Measurements from ENCODE around the gene ARHGAP28.

ARHGAP28 gene

GRCh38 chr18:6732952-6733351 is 3.4 kb downstream of the ARHGAP28 start:
- no peak for DNase-seq

GRCh38 chr18:6733758-6734157 is 4.2 kb downstream of the ARHGAP28 start:
- DNase-seq = no peak

- DNase-seq = no peak
Observed at GRCh38 chr18:6734726-6735430, 5.4 kb downstream of the ARHGAP28 start.

GRCh38 chr18:6737833-6738232 is 8.3 kb downstream of the ARHGAP28 start:
- no peak for DNase-seq

- DNase-seq = no peak
Observed at GRCh38 chr18:6738622-6739021, 9.1 kb downstream of the ARHGAP28 start.

- DNase-seq = no peak
Observed at GRCh38 chr18:6741232-6741663, 11.7 kb downstream of the ARHGAP28 start.

- DNase-seq = no peak
Observed at GRCh38 chr18:6741786-6742185, 12.3 kb downstream of the ARHGAP28 start.

- no peak for DNase-seq
Observed at GRCh38 chr18:6743999-6744398, 14.5 kb downstream of the ARHGAP28 start.

- no peak for DNase-seq
Observed at GRCh38 chr18:6744816-6745455, 15.4 kb downstream of the ARHGAP28 start.

- DNase-seq = no peak
Observed at GRCh38 chr18:6745504-6746031, 16.1 kb downstream of the ARHGAP28 start.

- no peak for DNase-seq
Observed at GRCh38 chr18:6746386-6746960, 17.0 kb downstream of the ARHGAP28 start.

GRCh38 chr18:6747646-6748045 is 18.1 kb downstream of the ARHGAP28 start:
- no peak for DNase-seq

GRCh38 chr18:6748241-6748640 is 18.7 kb downstream of the ARHGAP28 start:
- no peak for DNase-seq

- DNase-seq = no peak
Observed at GRCh38 chr18:6750411-6750810, 20.9 kb downstream of the ARHGAP28 start.

GRCh38 chr18:6751222-6751621 is 21.7 kb downstream of the ARHGAP28 start:
- no peak for DNase-seq

- DNase-seq = no peak
Observed at GRCh38 chr18:6752202-6752860, 22.8 kb downstream of the ARHGAP28 start.

- DNase-seq = no peak
Observed at GRCh38 chr18:6755107-6755506, 25.6 kb downstream of the ARHGAP28 start.

- DNase-seq = no peak
Observed at GRCh38 chr18:6757931-6758330, 28.4 kb downstream of the ARHGAP28 start.

- no peak for DNase-seq
Observed at GRCh38 chr18:6759579-6759978, 30.1 kb downstream of the ARHGAP28 start.

- no peak for DNase-seq
Observed at GRCh38 chr18:6763524-6763923, 34.0 kb downstream of the ARHGAP28 start.

GRCh38 chr18:6764382-6764781 is 34.9 kb downstream of the ARHGAP28 start:
- DNase-seq = no peak

- no peak for DNase-seq
Observed at GRCh38 chr18:6773777-6774176, 44.3 kb downstream of the ARHGAP28 start.

GRCh38 chr18:6775237-6775636 is 45.7 kb downstream of the ARHGAP28 start:
- DNase-seq = no peak

GRCh38 chr18:6775702-6776101 is 46.2 kb downstream of the ARHGAP28 start:
- no peak for DNase-seq

Data from stimulated activated CD4-positive, alpha-beta T cell treated with anti-CD3 and anti-CD28 coated beads, Interleukin-12 subunit alpha, Interleukin-12 subunit beta, amount 100 ng/mL, for 4 hours (primary cell).